Ectodermal cell (in vitro differentiated cells): ENCODE results near the gene ITPR2.

ENCODE experiments used
- H3K27ac ChIP-seq: 2 replicates; pipeline ENCODE4 v1.7.0; 2013; ENCODE audit warnings: mild to moderate bottlenecking, low read depth, low read length; ENCODE audit not compliant: insufficient read depth, poor library complexity, severe bottlenecking
- H3K27me3 ChIP-seq: 2 replicates; pipeline ENCODE4 v1.7.0; 2013; ENCODE audit warnings: mild to moderate bottlenecking, low read length; ENCODE audit not compliant: insufficient read depth, control insufficient read depth, poor library complexity, severe bottlenecking
- H3K36me3 ChIP-seq: one replicate; pipeline ENCODE4 v1.7.0; 2013; ENCODE audit warnings: low read length; ENCODE audit not compliant: control insufficient read depth, insufficient read depth
- H3K4me1 ChIP-seq: one replicate; pipeline ENCODE4 v1.7.0; 2013; ENCODE audit warnings: low read length; ENCODE audit not compliant: control insufficient read depth, insufficient read depth
- H3K4me3 ChIP-seq: 2 replicates; pipeline ENCODE4 v1.7.0; 2013; ENCODE audit warnings: low read depth, low read length, control low read depth; ENCODE audit not compliant: insufficient read depth
- H3K9me3 ChIP-seq: 2 replicates; pipeline ENCODE4 v1.7.0; 2013; ENCODE audit warnings: mild to moderate bottlenecking, low read length, moderate library complexity; ENCODE audit not compliant: control insufficient read depth
- WGBS, 2 experiments: methylation state at CpG; one replicate each; pipeline ENCODE4 v1.1.7; 2013; ENCODE audit warnings: missing lambda C conversion rate in 2 of 2; 5-methylcytosine and 5-hydroxymethylcytosine counted together

The ITPR2 gene

DNA sequence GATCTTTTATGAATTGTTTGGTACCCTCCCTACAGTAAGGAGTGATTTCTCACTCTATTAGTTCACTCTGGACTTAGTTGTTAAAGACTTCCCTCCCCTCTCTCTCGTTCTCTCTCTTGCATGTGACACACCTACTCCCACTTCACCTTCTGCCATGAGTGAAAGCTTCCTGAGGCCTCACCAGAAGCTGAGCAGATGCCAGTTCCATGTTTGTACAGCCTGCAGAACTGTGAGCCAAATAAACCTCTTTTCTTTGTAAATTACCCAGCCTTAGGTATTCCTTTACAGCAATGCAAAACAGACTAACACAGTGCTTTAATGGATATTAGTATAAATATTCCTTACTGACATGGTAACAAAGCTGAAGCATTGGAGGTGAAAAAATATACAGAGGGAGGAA, 450.0 kb downstream of the ITPR2 start:
- H3K27me3 ChIP-seq, result no peaks in the 10 kb centered on the region
- 94 to 97% methylated on average over 1 of the region's 1 CpG for WGBS, 2 experiments
- no peaks in the 10 kb centered on the region for H3K36me3 ChIP-seq
- no peak overlapping the region for H3K27ac ChIP-seq
- H3K9me3 ChIP-seq, result no peaks in the 10 kb centered on the region
- no peaks in the 10 kb centered on the region for H3K4me1 ChIP-seq
- H3K4me3 ChIP-seq, result no peak overlapping the region

DNA sequence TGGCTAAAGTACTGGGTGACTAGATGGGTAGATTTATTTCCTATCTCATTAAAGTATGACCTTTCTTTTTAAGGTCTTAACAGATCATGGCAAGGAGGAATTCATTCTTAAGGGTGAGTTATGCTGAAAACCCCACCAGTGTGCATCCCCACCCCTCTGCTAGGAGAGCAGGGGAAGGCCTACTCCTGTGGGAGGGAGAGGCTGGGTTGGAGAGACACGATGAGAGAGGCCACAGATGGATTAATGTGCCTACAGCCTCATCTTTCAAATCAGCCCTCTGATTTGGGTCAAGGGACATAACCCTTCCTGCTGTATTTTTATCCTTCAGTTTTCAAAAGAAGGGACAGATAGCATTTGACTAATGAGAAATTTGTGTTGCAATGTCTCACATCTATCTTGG, 452.1 kb downstream of the ITPR2 start:
- no peak overlapping the region for H3K4me3 ChIP-seq
- no peak overlapping the region for H3K27ac ChIP-seq
- 80 to 89% methylated on average over 1 of the region's 1 CpG for WGBS, 2 experiments
- no peaks in the 10 kb centered on the region for H3K4me1 ChIP-seq
- H3K9me3 ChIP-seq, result no peaks in the 10 kb centered on the region
- H3K27me3 ChIP-seq, result no peaks in the 10 kb centered on the region
- no peaks in the 10 kb centered on the region for H3K36me3 ChIP-seq

DNA sequence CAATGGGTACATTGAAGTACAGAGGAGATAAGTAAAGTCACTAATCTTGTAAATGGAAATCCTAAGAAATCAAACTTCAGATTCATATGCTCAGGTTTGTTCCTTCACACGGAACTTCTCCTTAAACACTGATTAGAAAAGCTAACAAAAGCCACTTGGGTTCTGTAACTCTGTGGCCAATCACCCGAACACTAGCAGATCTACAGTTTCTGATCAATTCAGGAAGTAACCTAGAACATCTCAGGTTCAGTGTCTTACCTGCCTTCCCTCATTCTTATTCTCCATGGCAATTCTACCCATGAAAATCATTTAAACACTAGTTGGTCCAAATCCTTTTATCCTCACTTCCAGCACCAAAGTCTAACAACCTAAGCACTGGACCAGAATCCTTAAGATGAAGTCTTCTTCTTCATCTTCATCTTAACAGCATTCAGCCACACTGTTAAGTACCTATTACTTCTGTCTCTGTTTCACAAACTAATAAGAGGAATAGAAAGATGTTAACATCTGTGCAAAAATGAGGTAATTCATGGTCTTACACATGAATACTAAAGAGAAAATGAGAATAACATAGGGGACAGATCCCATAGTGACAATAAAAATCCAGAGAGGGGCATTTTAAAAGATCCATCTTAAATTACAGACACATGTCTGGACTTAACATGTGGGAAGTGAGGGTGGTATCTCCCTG, 453.1 kb downstream of the ITPR2 start:
- Histone ChIP-seq H3K4me1 (no peaks in the 10 kb centered on the region), H3K27me3 (no peaks in the 10 kb centered on the region), H3K4me3 (no peak overlapping the region), H3K36me3 (no peaks in the 10 kb centered on the region), H3K9me3 (no peaks in the 10 kb centered on the region), H3K27ac (no peak overlapping the region)
- 91 to 92% methylated on average over 2 of the region's 2 CpGs for WGBS, 2 experiments

DNA sequence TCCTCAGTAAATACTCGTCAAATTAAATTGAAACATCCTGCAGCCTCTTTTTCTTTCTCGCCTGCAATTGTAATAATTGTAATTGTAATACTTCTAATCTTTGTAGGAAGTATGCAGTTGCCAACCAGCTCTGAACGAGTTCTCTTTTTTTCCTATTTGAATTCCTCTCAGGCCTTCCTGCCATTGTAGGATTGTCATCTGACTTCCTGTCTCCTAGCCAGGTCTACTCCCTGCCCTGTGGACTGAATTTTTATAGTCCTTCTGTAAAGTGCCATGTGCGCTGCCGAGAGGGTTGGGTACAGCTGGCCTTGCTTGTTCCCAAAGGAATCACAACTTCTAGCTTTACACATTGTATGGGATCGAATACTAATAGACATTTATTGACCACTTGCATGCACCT, 454.3 kb downstream of the ITPR2 start:
- WGBS, 2 experiments, result 88 to 89% methylated on average over 5 to 6 of the region's 6 CpGs
- no peaks in the 10 kb centered on the region for H3K27me3 ChIP-seq
- no peak overlapping the region for H3K27ac ChIP-seq
- H3K4me3 ChIP-seq, result no peak overlapping the region
- H3K36me3 ChIP-seq, result no peaks in the 10 kb centered on the region
- H3K4me1 ChIP-seq, result no peaks in the 10 kb centered on the region
- H3K9me3 ChIP-seq, result no peaks in the 10 kb centered on the region

DNA sequence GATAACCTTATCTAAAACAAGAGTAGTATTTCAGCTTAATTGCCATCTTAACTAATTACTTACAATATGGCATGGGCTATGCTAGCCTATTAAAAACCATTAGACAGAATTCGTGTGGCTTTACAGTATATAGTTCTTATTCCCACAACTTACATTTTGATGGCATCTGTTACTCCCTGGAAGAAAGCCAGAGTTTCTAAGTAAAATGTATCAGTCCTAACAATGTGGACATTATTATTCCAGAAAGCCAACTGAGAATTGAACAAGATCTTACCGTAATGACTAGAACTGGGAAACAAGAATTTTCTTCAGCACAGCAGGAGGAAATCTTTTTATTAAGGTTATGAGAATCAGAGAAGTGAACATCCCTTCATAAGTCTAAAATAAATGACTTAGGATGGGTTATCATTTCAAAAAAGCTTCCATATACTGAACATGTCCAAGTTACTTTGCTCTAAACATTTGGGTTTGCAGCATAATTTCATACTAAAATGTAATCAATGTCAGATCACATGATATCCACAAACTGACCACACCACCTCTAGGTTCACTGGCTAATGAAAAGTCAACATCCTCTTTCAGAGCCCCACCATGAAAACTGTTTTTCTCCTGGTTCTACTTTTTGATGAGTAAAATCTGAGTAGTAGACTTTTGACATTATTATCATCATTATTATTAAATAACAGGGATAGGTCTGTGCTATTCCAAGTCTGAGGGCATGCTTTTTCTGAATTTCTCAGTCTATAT, 457.9 kb downstream of the ITPR2 start:
- WGBS, 2 experiments, result 88 to 94% methylated on average over 2 of the region's 2 CpGs
- no peaks in the 10 kb centered on the region for H3K9me3 ChIP-seq
- no peak overlapping the region for H3K4me3 ChIP-seq
- no peaks in the 10 kb centered on the region for H3K4me1 ChIP-seq
- H3K27ac ChIP-seq, result no peak overlapping the region
- H3K27me3 ChIP-seq, result no peaks in the 10 kb centered on the region
- no peaks in the 10 kb centered on the region for H3K36me3 ChIP-seq

DNA sequence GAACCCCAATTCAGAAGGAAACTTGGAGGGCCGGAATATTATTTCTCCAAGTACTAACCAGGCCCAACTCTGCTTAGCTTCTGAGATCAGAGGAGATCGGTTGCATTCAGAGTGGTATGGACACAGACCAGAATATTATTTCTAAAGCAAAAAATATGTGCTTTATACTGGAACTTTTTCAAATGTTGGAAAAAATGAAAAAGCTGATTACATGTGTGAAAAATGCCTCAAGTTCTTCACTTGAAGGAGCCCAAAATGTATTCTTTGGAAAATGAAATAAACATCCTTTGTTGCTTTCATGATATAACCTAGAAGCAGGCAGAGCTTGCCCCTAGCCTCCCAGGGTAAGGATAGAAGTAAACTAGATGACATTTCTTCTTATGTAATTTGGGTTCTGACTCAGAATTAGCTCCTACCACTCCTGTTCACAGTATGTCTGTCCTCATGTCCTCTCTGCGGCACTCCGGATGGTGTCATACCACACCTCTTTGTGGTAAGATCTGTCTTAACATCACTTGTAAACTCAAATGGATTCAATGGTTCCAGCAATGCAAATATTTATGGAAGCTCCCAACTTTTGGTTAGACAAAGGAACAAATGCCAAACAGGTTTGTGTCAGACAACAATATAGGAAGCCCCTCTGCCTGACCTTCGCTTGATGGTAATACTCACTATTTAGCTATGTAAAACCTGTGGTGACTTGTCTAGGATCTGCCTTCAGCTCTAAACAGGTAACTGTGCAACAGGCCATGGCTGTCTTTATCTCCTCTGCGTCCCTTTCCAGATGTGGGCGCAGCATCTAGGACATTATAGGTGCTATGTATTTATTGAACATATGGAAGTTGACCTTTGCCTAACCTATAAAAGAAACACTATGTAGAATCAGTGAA, 459.1 kb downstream of the ITPR2 start:
- H3K27ac ChIP-seq, result no peak overlapping the region

DNA sequence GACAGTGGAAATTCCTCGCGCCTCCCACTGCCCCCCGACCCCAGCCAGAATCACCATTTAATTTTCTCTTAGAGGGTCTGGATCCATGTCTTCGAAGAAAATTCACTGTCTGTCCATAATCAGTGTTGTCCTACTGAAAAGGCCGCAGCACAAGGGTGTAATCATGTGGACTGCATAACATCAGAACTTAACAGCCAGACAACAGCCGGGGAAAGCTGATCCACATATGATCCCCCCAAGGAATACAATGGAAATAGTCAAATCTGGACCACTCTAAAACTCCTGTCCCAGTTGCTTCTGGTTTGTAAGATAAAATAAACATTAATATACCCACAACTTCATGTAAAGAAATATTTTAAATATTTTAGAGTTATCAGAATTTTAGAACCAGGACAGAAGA, 460.1 kb downstream of the ITPR2 start:
- no peaks in the 10 kb centered on the region for H3K27me3 ChIP-seq
- no peaks in the 10 kb centered on the region for H3K36me3 ChIP-seq
- no peak overlapping the region for H3K27ac ChIP-seq
- no peak overlapping the region for H3K4me3 ChIP-seq
- 90 to 93% methylated on average over 6 of the region's 6 CpGs for WGBS, 2 experiments
- no peaks in the 10 kb centered on the region for H3K9me3 ChIP-seq
- H3K4me1 ChIP-seq, result no peaks in the 10 kb centered on the region

More for the DNA sequence above, 459.1 kb downstream of the ITPR2 start:
- 94 to 96% methylated on average over 7 of the region's 7 CpGs for WGBS, 2 experiments
- no peaks in the 10 kb centered on the region for H3K36me3 ChIP-seq
- H3K9me3 ChIP-seq, result no peaks in the 10 kb centered on the region
- H3K4me1 ChIP-seq, result no peaks in the 10 kb centered on the region
- no peak overlapping the region for H3K4me3 ChIP-seq
- H3K27me3 ChIP-seq, result no peaks in the 10 kb centered on the region

DNA sequence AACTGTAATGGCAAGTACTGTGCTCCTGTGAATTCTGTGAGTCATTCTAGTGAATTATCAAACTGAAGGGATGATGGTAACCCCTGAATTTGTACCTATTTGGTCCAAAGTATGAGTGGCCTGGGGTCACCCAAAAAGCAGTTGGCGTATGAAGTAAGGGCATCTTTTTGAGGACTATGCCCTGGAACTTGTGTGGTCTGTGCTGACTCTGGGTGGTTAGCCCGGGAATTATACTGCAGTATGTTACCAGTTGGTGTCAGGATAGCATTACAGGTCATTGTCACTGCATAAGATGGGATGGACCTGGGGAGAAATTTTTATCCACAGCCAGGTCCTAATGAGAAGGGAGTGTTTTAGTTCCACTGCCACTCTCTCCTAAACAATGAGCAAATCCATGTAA, 462.9 kb downstream of the ITPR2 start:
- H3K9me3 ChIP-seq, result no peaks in the 10 kb centered on the region
- WGBS, 2 experiments, result 91 to 95% methylated on average over 2 of the region's 2 CpGs
- no peaks in the 10 kb centered on the region for H3K27me3 ChIP-seq
- no peaks in the 10 kb centered on the region for H3K4me1 ChIP-seq
- H3K4me3 ChIP-seq, result no peak overlapping the region
- H3K36me3 ChIP-seq, result no peaks in the 10 kb centered on the region
- H3K27ac ChIP-seq, result no peak overlapping the region

DNA sequence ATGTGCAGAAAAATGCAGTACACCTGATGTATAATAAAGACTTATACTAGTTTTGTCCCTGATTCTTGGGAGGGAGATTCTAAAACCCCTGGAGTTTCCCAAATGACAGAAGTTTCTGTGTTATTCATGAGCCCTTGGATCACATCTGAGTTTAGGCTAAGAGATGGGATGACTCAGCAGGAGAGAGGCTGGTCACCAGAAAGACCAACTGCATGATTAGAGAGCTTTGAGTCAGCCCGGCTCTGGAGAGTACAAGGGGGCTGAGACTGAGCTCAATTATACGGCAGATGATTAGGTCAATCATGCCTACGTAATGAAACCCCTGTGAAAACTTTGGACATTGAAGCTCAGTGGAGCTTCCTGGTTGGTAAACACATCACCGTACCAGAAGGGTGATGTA, 463.4 kb downstream of the ITPR2 start:
- H3K27ac ChIP-seq, result no peak overlapping the region
- H3K9me3 ChIP-seq, result no peaks in the 10 kb centered on the region
- no peaks in the 10 kb centered on the region for H3K36me3 ChIP-seq
- no peaks in the 10 kb centered on the region for H3K27me3 ChIP-seq
- no peaks in the 10 kb centered on the region for H3K4me1 ChIP-seq
- no peak overlapping the region for H3K4me3 ChIP-seq
- 81 to 86% methylated on average over 4 of the region's 4 CpGs for WGBS, 2 experiments
